ENCODE results near the gene BIK. TPM values are rescaled to one million over a fixed set of nuclear protein-coding genes. Genes with fewer than 3 reads are reported as not detected.

BIK gene
- total RNA-seq, 1 experiment from 2014 or later: 43.1 TPM

- Mint-ChIP-seq H3K27me3 (ENCODE audit: unreplicated experiment) (no peaks in the 10 kb centered on the region), H3K4me3 (ENCODE audit: low read depth, unreplicated experiment) (no peak overlapping the region), H3K36me3 (ENCODE audit: insufficient read depth, unreplicated experiment) (peaks cover 13% of the 10 kb centered on the region), H3K4me1 (ENCODE audit: low read depth, unreplicated experiment) (peaks cover 8% of the 10 kb centered on the region), H3K9me3 (ENCODE audit: low read depth, unreplicated experiment) (peaks cover 2% of the 10 kb centered on the region), H3K27ac (ENCODE audit: unreplicated experiment) (no peak overlapping the region)
- CTCF ChIA-PET: no interaction called here
- intact Hi-C loops (cut with micrococcal nuclease; ENCODE audit: unreplicated experiment): no loop called here
- TF ChIP-seq CTCF (IDR thresholded peaks at IDR 0.05; ENCODE audit: unreplicated experiment): no peak
- DNase-seq: no peak
- no TSS peak for BruUV-seq (replicated peaks)
These were observed 24.6 kb upstream of the BIK start for GRCh38 chr22:43085658-43086606.

- intact Hi-C loops (cut with micrococcal nuclease; ENCODE audit: unreplicated experiment): no loop called here
- Mint-ChIP-seq H3K36me3 (ENCODE audit: insufficient read depth, unreplicated experiment) (peaks cover 13% of the 10 kb centered on the region), H3K27ac (ENCODE audit: unreplicated experiment) (peak overlapping the region; percentile 58), H3K9me3 (ENCODE audit: low read depth, unreplicated experiment) (peaks cover 2% of the 10 kb centered on the region), H3K27me3 (ENCODE audit: unreplicated experiment) (no peaks in the 10 kb centered on the region), H3K4me1 (ENCODE audit: low read depth, unreplicated experiment) (peaks cover 7% of the 10 kb centered on the region), H3K4me3 (ENCODE audit: low read depth, unreplicated experiment) (peak overlapping the region; percentile 86)
- no peak for DNase-seq
- TSS peak; percentile 57 for BruUV-seq (replicated peaks)
- TF ChIP-seq CTCF (IDR thresholded peaks at IDR 0.05; ENCODE audit: unreplicated experiment): no peak
- CTCF ChIA-PET: no interaction called here
These were observed 21.9 kb upstream of the BIK start for GRCh38 chr22:43088627-43088983.

GRCh38 chr22:43088984-43089717 is 21.4 kb upstream of the BIK start, which contains the start of gene TTLL1:
Gene TTLL1, minus strand, starts transcription at chr22:43089391. Its CDS starts 13,805 bp downstream, at chr22:43075586.
- TF ChIP-seq CTCF (IDR thresholded peaks at IDR 0.05; ENCODE audit: unreplicated experiment): no peak
- peaks cover 13% of the 10 kb centered on the region for H3K36me3 Mint-ChIP-seq (ENCODE audit: insufficient read depth, unreplicated experiment)
- intact Hi-C loops (cut with micrococcal nuclease; ENCODE audit: unreplicated experiment): no loop called here
- H3K27ac Mint-ChIP-seq (ENCODE audit: unreplicated experiment): peak within 1 kb of the TSS; percentile 58
- peaks cover 2% of the 10 kb centered on the region for H3K9me3 Mint-ChIP-seq (ENCODE audit: low read depth, unreplicated experiment)
- peak; percentile 95 for DNase-seq
- H3K27me3 Mint-ChIP-seq (ENCODE audit: unreplicated experiment): no peaks in the 10 kb centered on the region
- BruUV-seq (replicated peaks): no TSS peak
- H3K4me1 Mint-ChIP-seq (ENCODE audit: low read depth, unreplicated experiment): peaks cover 7% of the 10 kb centered on the region
- H3K4me3 Mint-ChIP-seq (ENCODE audit: low read depth, unreplicated experiment): peak within 1 kb of the TSS; percentile 86
- CTCF ChIA-PET: no interaction called here

- H3K9me3 Mint-ChIP-seq (ENCODE audit: low read depth, unreplicated experiment): peaks cover 2% of the 10 kb centered on the region
- no TSS peak for BruUV-seq (replicated peaks)
- CTCF ChIA-PET: interaction anchor here (0.6 to 1.0 kb wide), 8 partner anchors 9 to 362 kb away, joined by 3 to 9 read pairs (median 4); no protein-coding TSS in a partner anchor
- H3K4me3 Mint-ChIP-seq (ENCODE audit: low read depth, unreplicated experiment): no peak overlapping the region
- H3K27ac Mint-ChIP-seq (ENCODE audit: unreplicated experiment): no peak overlapping the region
- no peaks in the 10 kb centered on the region for H3K27me3 Mint-ChIP-seq (ENCODE audit: unreplicated experiment)
- DNase-seq: peak; percentile 60
- intact Hi-C loops (cut with micrococcal nuclease; ENCODE audit: unreplicated experiment): loop anchor here (10.0 kb wide), 1 partner anchor 305 kb away; no protein-coding TSS in a partner anchor
- H3K4me1 Mint-ChIP-seq (ENCODE audit: low read depth, unreplicated experiment): peaks cover 7% of the 10 kb centered on the region
- TF ChIP-seq CTCF (IDR thresholded peaks at IDR 0.05; ENCODE audit: unreplicated experiment): peak; percentile 12
- H3K36me3 Mint-ChIP-seq (ENCODE audit: insufficient read depth, unreplicated experiment): peaks cover 13% of the 10 kb centered on the region
These were observed 20.3 kb upstream of the BIK start for GRCh38 chr22:43090130-43090789.

All from Calu3 (cell line).